HG03565 (cell line): Measurements from ENCODE around the gene MORC1.

Experiments used
- ATAC-seq: cut with Tn5 transposase; IDR thresholded peaks from one replicate; pipeline ENCODE4 v1.9.1; 2021; ENCODE audit warnings: mild to moderate bottlenecking, moderate library complexity; ENCODE audit not compliant: unreplicated experiment

MORC1 gene

GRCh38 chr3:109035082-109035481 lies 82.9 kb downstream of the MORC1 start:
- ATAC-seq: no peak

GRCh38 chr3:109033000-109033660 lies 84.8 kb downstream of the MORC1 start:
- ATAC-seq: no peak

GRCh38 chr3:109028753-109029152 lies 89.2 kb downstream of the MORC1 start:
- no peak for ATAC-seq

GRCh38 chr3:109026821-109027220 lies 91.1 kb downstream of the MORC1 start:
- ATAC-seq: no peak

GRCh38 chr3:109025896-109026295 lies 92.0 kb downstream of the MORC1 start:
- ATAC-seq: no peak

- ATAC-seq: peak; percentile 84
Measured at GRCh38 chr3:109023656-109024254, 94.2 kb downstream of the MORC1 start.

GRCh38 chr3:109023167-109023566 lies 94.8 kb downstream of the MORC1 start:
- ATAC-seq: no peak

GRCh38 chr3:109021556-109021955 lies 96.4 kb downstream of the MORC1 start:
- ATAC-seq: no peak

GRCh38 chr3:109018828-109019227 lies 99.1 kb downstream of the MORC1 start:
- ATAC-seq: no peak

- ATAC-seq: no peak
Measured at GRCh38 chr3:109005443-109005842, 112.5 kb downstream of the MORC1 start.

- no peak for ATAC-seq
Measured at GRCh38 chr3:108998436-108998835, 119.5 kb downstream of the MORC1 start.

- no peak for ATAC-seq
Measured at GRCh38 chr3:108985844-108986243, 132.1 kb downstream of the MORC1 start.

- ATAC-seq: no peak
Measured at GRCh38 chr3:108983051-108983450, 134.9 kb downstream of the MORC1 start.

- no peak for ATAC-seq
Measured at GRCh38 chr3:108976058-108976457, 141.9 kb downstream of the MORC1 start.

- no peak for ATAC-seq
Measured at GRCh38 chr3:108973019-108973418, 144.9 kb downstream of the MORC1 start.

- ATAC-seq: no peak
Measured at GRCh38 chr3:108972482-108972881, 145.5 kb downstream of the MORC1 start.

- no peak for ATAC-seq
Measured at GRCh38 chr3:108970561-108970960, 147.4 kb downstream of the MORC1 start.

- ATAC-seq: peak; percentile 44
Measured at GRCh38 chr3:108966773-108967172, 151.2 kb downstream of the MORC1 start.

GRCh38 chr3:108959017-108959416 lies 158.9 kb downstream of the MORC1 start:
- no peak for ATAC-seq

GRCh38 chr3:108953700-108954099 lies 164.2 kb downstream of the MORC1 start, which contains the start of gene GUCA1C:
TSS of gene GUCA1C (minus strand) at chr3:108953879. CDS start at chr3:108953762, 117 bp downstream.
- no peak for ATAC-seq

- no peak for ATAC-seq
Measured at GRCh38 chr3:108953210-108953609, 164.7 kb downstream of the MORC1 start.

- no peak for ATAC-seq
Measured at GRCh38 chr3:108951820-108952501, 166.0 kb downstream of the MORC1 start.
